PC-9 (cell line): ENCODE results near the gene SLC6A1.

Source experiments
- EZH2 ChIP-seq: fragments of 200-600 bp; sonication (generic); IDR thresholded peaks from 2 replicates; pipeline ENCODE4 v1.8.0; 2017; ENCODE audit warnings: antibody characterized with exemption, low read depth
- TF ChIP-seq, protein P1 (sequence below): fragments of 200-600 bp; sonication (generic); conservative IDR thresholded peaks from 2 replicates; pipeline ENCODE4 v1.6.1; 2017; ENCODE audit warnings: mixed run types, antibody characterized with exemption, mild to moderate bottlenecking, moderate library complexity

DNA sequence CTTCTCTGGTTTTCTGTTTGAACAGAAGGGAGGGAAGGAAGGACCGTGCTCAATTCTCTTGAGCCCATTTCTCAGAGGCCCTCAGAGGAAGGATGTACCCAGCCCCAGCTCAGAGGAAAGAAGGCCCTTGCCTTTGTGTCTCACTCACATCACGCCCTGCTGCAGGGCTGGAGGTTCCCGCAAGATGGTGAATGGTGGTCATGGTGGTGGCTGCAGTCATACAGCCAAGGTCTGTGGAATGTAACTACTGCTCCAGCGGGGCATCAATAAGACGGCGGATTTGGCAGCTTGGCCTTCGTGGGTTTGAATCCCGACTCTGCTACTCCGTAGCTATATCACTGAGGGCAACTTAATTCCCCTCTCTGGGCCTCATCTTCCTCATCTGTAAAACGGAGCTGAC, 62.9 kb downstream of the SLC6A1 start:
- no peak for TF ChIP-seq EZH2
- TF ChIP-seq, protein P1, sequence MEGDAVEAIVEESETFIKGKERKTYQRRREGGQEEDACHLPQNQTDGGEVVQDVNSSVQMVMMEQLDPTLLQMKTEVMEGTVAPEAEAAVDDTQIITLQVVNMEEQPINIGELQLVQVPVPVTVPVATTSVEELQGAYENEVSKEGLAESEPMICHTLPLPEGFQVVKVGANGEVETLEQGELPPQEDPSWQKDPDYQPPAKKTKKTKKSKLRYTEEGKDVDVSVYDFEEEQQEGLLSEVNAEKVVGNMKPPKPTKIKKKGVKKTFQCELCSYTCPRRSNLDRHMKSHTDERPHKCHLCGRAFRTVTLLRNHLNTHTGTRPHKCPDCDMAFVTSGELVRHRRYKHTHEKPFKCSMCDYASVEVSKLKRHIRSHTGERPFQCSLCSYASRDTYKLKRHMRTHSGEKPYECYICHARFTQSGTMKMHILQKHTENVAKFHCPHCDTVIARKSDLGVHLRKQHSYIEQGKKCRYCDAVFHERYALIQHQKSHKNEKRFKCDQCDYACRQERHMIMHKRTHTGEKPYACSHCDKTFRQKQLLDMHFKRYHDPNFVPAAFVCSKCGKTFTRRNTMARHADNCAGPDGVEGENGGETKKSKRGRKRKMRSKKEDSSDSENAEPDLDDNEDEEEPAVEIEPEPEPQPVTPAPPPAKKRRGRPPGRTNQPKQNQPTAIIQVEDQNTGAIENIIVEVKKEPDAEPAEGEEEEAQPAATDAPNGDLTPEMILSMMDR: no peak
